A673 (cell line): Measurements from ENCODE around the gene LCP2. TPM values are rescaled to one million over a fixed set of nuclear protein-coding genes. Genes with fewer than 3 reads are reported as not detected.

Experiments
- BruUV-seq: library from RNA; stranded (reverse); fragments of 400-500 nt; replicated peaks from 2 replicates; lab custom pipeline; 2021; lab: Mats Ljungman, UMichigan
- CTCF ChIA-PET: fragments of 300-600 bp; sonication (Branson Sonifier 250); formaldehyde crosslinking; loops from one replicate; lab custom pipeline; 2022; ENCODE audit warnings: antibody characterized with exemption; lab: Charles Lee
- POLR2A ChIA-PET: fragments of 300-600 bp; sonication (Branson Sonifier 250); formaldehyde crosslinking; loops from one replicate; lab custom pipeline; 2022; ENCODE audit warnings: antibody characterized with exemption; ENCODE audit not compliant: low non-redundant PET; lab: Charles Lee
- DNase-seq: peaks from one replicate; pipeline ENCODE4 v3.0.0-alpha.2; 2015; ENCODE audit warnings: low spot score
- H3K27ac ChIP-seq: fragments of 200-600 bp; sonication (generic); 2 replicates; pipeline ENCODE4 v1.5.1; 2016; ENCODE audit warnings: mixed run types, low read depth, mild to moderate bottlenecking, mixed read lengths, antibody characterized with exemption, low read length; ENCODE audit not compliant: poor library complexity, severe bottlenecking
- H3K27me3 ChIP-seq: fragments of 200-600 bp; sonication (generic); replicated peaks from 2 replicates; pipeline ENCODE4 v1.6.1; 2017; ENCODE audit warnings: mixed run types, low read depth, mild to moderate bottlenecking, mixed read lengths, antibody characterized with exemption, low read length; ENCODE audit not compliant: insufficient read depth, poor library complexity
- H3K36me3 ChIP-seq: fragments of 200-600 bp; sonication (generic); 2 replicates; pipeline ENCODE4 v1.6.1; 2016; ENCODE audit warnings: mixed run types, mild to moderate bottlenecking, mixed read lengths, antibody characterized with exemption, low read length; ENCODE audit not compliant: insufficient read depth, poor library complexity, severe bottlenecking
- H3K4me1 ChIP-seq: fragments of 200-600 bp; sonication (generic); 2 replicates; pipeline ENCODE4 v1.6.1; 2017; ENCODE audit warnings: mixed run types, mild to moderate bottlenecking, mixed read lengths, antibody characterized with exemption, low read length; ENCODE audit not compliant: insufficient read depth, poor library complexity, severe bottlenecking
- H3K4me3 ChIP-seq: fragments of 200-600 bp; sonication (generic); 2 replicates; pipeline ENCODE4 v1.5.1; 2016; ENCODE audit warnings: low read depth, mixed run types, mild to moderate bottlenecking, mixed read lengths, low read length; ENCODE audit not compliant: poor library complexity, severe bottlenecking
- H3K9me3 ChIP-seq: fragments of 200-600 bp; sonication (generic); 2 replicates; pipeline ENCODE4 v1.6.1; 2016; ENCODE audit warnings: mixed run types, low read depth, mild to moderate bottlenecking, mixed read lengths, antibody characterized with exemption, low read length; ENCODE audit not compliant: poor library complexity, severe bottlenecking
- CTCF ChIP-seq: fragments of 300-800, 200-600 bp; sonication (generic); conservative IDR thresholded peaks from 2 replicates; pipeline ENCODE4 v1.5.1; 2017; ENCODE audit warnings: low read depth, mild to moderate bottlenecking, antibody characterized with exemption, low read length, moderate library complexity, mixed read lengths
- EZH2 ChIP-seq: fragments of 200-600 bp; sonication (generic); IDR thresholded peaks from 2 replicates; pipeline ENCODE4 v1.6.1; 2017; ENCODE audit warnings: borderline replicate concordance, low read depth, mild to moderate bottlenecking, mixed read lengths, antibody characterized with exemption, low read length; ENCODE audit not compliant: poor library complexity, severe bottlenecking
- intact Hi-C: fragments of 100-400 bp; cut with micrococcal nuclease; formaldehyde crosslinking; loops from one replicate; pipeline ENCODE4 v1.10.0; 2022; ENCODE audit not compliant: unreplicated experiment
- total RNA-seq: library from RNA; stranded (reverse); gene quantifications from 2 replicates; pipeline ENCODE4 v1.2.3, GENCODE V29; 2021

LCP2 gene
- total RNA-seq, 1 experiment from 2014 or later, result not detected

GRCh38 chr5:170296935-170297588 is 515 bp downstream of the LCP2 start:
- Histone ChIP-seq H3K36me3 (no peaks in the 10 kb centered on the region), H3K27ac (no peak overlapping the region), H3K4me3 (no peak overlapping the region), H3K9me3 (no peaks in the 10 kb centered on the region), H3K27me3 (no peaks in the 10 kb centered on the region), H3K4me1 (no peaks in the 10 kb centered on the region)
- POLR2A ChIA-PET, result no interaction called here
- DNase-seq, result no peak
- intact Hi-C loops, result no loop called here
- BruUV-seq, result no TSS peak
- TF ChIP-seq EZH2 (no peak), CTCF (no peak)
- CTCF ChIA-PET, result no interaction called here

- TF ChIP-seq CTCF (no peak), EZH2 (no peak)
- Histone ChIP-seq H3K4me1 (no peaks in the 10 kb centered on the region), H3K9me3 (no peaks in the 10 kb centered on the region), H3K4me3 (no peak overlapping the region), H3K27ac (no peak overlapping the region), H3K27me3 (no peaks in the 10 kb centered on the region), H3K36me3 (no peaks in the 10 kb centered on the region)
- POLR2A ChIA-PET, result no interaction called here
- CTCF ChIA-PET, result no interaction called here
- DNase-seq, result no peak
- BruUV-seq, result no TSS peak
- intact Hi-C loops, result no loop called here
These were observed 1.3 kb downstream of the LCP2 start for GRCh38 chr5:170296036-170296934.

DNA sequence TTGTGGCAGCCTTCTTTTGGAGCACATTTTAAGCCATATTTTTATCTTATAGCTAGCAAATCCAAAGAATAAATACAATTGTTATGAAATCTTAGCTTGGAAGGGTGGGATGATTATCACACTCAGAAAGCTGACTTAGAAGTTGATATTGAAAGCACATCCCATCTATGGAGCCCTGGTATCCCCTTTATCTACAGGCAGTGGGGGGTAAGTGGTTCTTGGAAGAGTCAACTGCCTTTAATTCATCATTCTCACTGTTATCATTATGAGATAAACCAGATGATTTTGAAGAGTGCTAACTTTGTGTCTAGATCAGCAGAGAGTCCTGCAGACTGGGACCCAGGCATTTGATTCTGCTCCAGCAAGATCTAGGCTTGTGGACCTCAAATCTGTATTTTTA is 3.0 kb downstream of the LCP2 start:
- POLR2A ChIA-PET, result no interaction called here
- CTCF ChIA-PET, result no interaction called here
- no TSS peak for BruUV-seq

More for the DNA sequence above, 3.0 kb downstream of the LCP2 start:
- intact Hi-C loops, result no loop called here
- no peak overlapping the region for H3K27ac ChIP-seq
- H3K36me3 ChIP-seq, result no peaks in the 10 kb centered on the region
- no peaks in the 10 kb centered on the region for H3K9me3 ChIP-seq
- no peak overlapping the region for H3K4me3 ChIP-seq
- no peaks in the 10 kb centered on the region for H3K27me3 ChIP-seq
- H3K4me1 ChIP-seq, result no peaks in the 10 kb centered on the region
- TF ChIP-seq EZH2, result no peak
- TF ChIP-seq CTCF, result no peak
- no peak for DNase-seq
